H9 (cell line): ENCODE measurements around the gene FRAS1. TPM values are rescaled to one million over a fixed set of nuclear protein-coding genes. Genes with fewer than 3 reads are reported as not detected.

Source experiments
- DNase-seq: peaks from one replicate; pipeline ENCODE4 v3.0.0-alpha.2; 2017
- H2AFZ ChIP-seq: one replicate; pipeline ENCODE4 v1.6.1; 2013; ENCODE audit warnings: mild to moderate bottlenecking, low read length, control low read depth, moderate library complexity
- H2AK5ac ChIP-seq: 2 replicates; pipeline ENCODE4 v1.6.1; 2013; ENCODE audit warnings: low read length, control low read depth, mixed read lengths; ENCODE audit not compliant: insufficient read length
- H2BK120ac ChIP-seq: one replicate; pipeline ENCODE4 v1.6.1; 2013; ENCODE audit warnings: low read depth, mild to moderate bottlenecking, low read length, control low read depth, inconsistent platforms; ENCODE audit not compliant: poor library complexity, severe bottlenecking
- H2BK12ac ChIP-seq: 2 replicates; pipeline ENCODE4 v1.6.1; 2013; ENCODE audit warnings: low read length, control low read depth, mixed read lengths, low read depth; ENCODE audit not compliant: insufficient read length
- H2BK15ac ChIP-seq: 2 replicates; pipeline ENCODE4 v1.6.1; 2013; ENCODE audit warnings: low read depth, low read length, control low read depth
- H2BK20ac ChIP-seq: one replicate; pipeline ENCODE4 v1.6.1; 2013; ENCODE audit warnings: low read depth, mild to moderate bottlenecking, low read length, control low read depth, inconsistent platforms; ENCODE audit not compliant: poor library complexity, severe bottlenecking
- H2BK5ac ChIP-seq: 2 replicates; pipeline ENCODE4 v1.6.1; 2013; ENCODE audit warnings: low read length, control low read depth, mixed read lengths; ENCODE audit not compliant: insufficient read length
- H3K14ac ChIP-seq: 2 replicates; pipeline ENCODE4 v1.6.1; 2013; ENCODE audit warnings: low read length, control low read depth; ENCODE audit not compliant: insufficient read depth
- H3K18ac ChIP-seq: 2 replicates; pipeline ENCODE4 v1.6.1; 2013; ENCODE audit warnings: low read depth, mild to moderate bottlenecking, mixed read lengths, low read length, control low read depth; ENCODE audit not compliant: insufficient read length
- H3K23ac ChIP-seq: 2 replicates; pipeline ENCODE4 v1.6.1; 2013; ENCODE audit warnings: low read length, control low read depth, mixed read lengths, low read depth; ENCODE audit not compliant: insufficient read length
- H3K23me2 ChIP-seq: 2 replicates; pipeline ENCODE4 v1.6.1; 2013; ENCODE audit warnings: low read depth, mild to moderate bottlenecking, mixed read lengths, low read length, control low read depth; ENCODE audit not compliant: insufficient read length, poor library complexity, severe bottlenecking
- H3K27ac ChIP-seq: 2 replicates; pipeline ENCODE4 v1.5.1; 2013; ENCODE audit warnings: low read length, control low read depth, mixed read lengths, low read depth; ENCODE audit not compliant: insufficient read length
- H3K27me3 ChIP-seq: 2 replicates; pipeline ENCODE4 v1.6.1; 2013; ENCODE audit warnings: low read length, control low read depth, inconsistent platforms; ENCODE audit not compliant: insufficient read depth
- H3K4ac ChIP-seq: 2 replicates; pipeline ENCODE4 v1.6.1; 2013; ENCODE audit warnings: low read depth, mild to moderate bottlenecking, control low read depth, inconsistent platforms, low read length, moderate library complexity
- H3K4me1 ChIP-seq: 2 replicates; pipeline ENCODE4 v1.6.1; 2013; ENCODE audit warnings: low read length, control low read depth, inconsistent platforms; ENCODE audit not compliant: insufficient read depth
- H3K4me2 ChIP-seq: 2 replicates; pipeline ENCODE4 v1.6.1; 2013; ENCODE audit warnings: low read length, control low read depth, mixed read lengths; ENCODE audit not compliant: insufficient read length, insufficient read depth
- H3K56ac ChIP-seq: 2 replicates; pipeline ENCODE4 v1.6.1; 2013; ENCODE audit warnings: low read depth, mild to moderate bottlenecking, mixed read lengths, low read length, control low read depth; ENCODE audit not compliant: insufficient read length
- H3K79me1 ChIP-seq: 2 replicates; pipeline ENCODE4 v1.6.1; 2013; ENCODE audit warnings: low read depth, mild to moderate bottlenecking, moderate library complexity, low read length, control low read depth, inconsistent platforms; ENCODE audit not compliant: insufficient read depth, poor library complexity, severe bottlenecking
- H3K79me2 ChIP-seq: 2 replicates; pipeline ENCODE4 v1.6.1; 2013; ENCODE audit warnings: low read length, control low read depth, inconsistent platforms; ENCODE audit not compliant: insufficient read depth
- H3K9ac ChIP-seq: 2 replicates; pipeline ENCODE4 v1.6.1; 2013; ENCODE audit warnings: low read length, control low read depth, mixed read lengths; ENCODE audit not compliant: insufficient read length; ENCODE audit errors: extremely low read depth
- H3K9me3 ChIP-seq: one replicate; pipeline ENCODE4 v1.6.1; 2013; ENCODE audit warnings: low read depth, low read length, inconsistent platforms; ENCODE audit not compliant: control insufficient read depth
- H3T11ph ChIP-seq: one replicate; pipeline ENCODE4 v1.6.1; 2013; ENCODE audit warnings: mild to moderate bottlenecking, low read length, control low read depth, inconsistent platforms
- H4K20me1 ChIP-seq: one replicate; pipeline ENCODE4 v1.6.1; 2013; ENCODE audit not compliant: control insufficient read depth, insufficient read length, insufficient read depth
- H4K5ac ChIP-seq: 2 replicates; pipeline ENCODE4 v1.6.1; 2013; ENCODE audit warnings: low read depth, mild to moderate bottlenecking, mixed read lengths, low read length, control low read depth; ENCODE audit not compliant: insufficient read length
- H4K8ac ChIP-seq: replicated peaks from 2 replicates; pipeline ENCODE4 v1.6.1; 2013; ENCODE audit warnings: low read length, control low read depth, mixed read lengths, low read depth; ENCODE audit not compliant: insufficient read length
- H4K91ac ChIP-seq: 2 replicates; pipeline ENCODE4 v1.6.1; 2013; ENCODE audit warnings: low read depth, mild to moderate bottlenecking, moderate library complexity, mixed read lengths, low read length, control low read depth; ENCODE audit not compliant: insufficient read length
- H3K27ac Mint-ChIP-seq, 3 experiments: 2 replicates in 2 of 3; 3 replicates in 1 of 3; pipeline ENCODE4 v1.8.0; 2020 to 2021; ENCODE audit warnings: mixed read lengths in 3 of 3, mild to moderate bottlenecking in 1 of 3, moderate library complexity in 1 of 3
- H3K27me3 Mint-ChIP-seq: 2 replicates; pipeline ENCODE4 v1.8.0; 2021; ENCODE audit warnings: low read depth, mild to moderate bottlenecking, moderate library complexity, mixed read lengths
- H3K36me3 Mint-ChIP-seq, 3 experiments: 2 replicates in 2 of 3; 3 replicates in 1 of 3; pipeline ENCODE4 v1.8.0; 2020 to 2021; ENCODE audit warnings: low read depth in 3 of 3, mixed read lengths in 3 of 3; ENCODE audit not compliant: insufficient read depth in 1 of 3
- H3K4me1 Mint-ChIP-seq, 2 experiments: 2 replicates each; pipeline ENCODE4 v1.8.0; 2020; ENCODE audit warnings: mixed read lengths in 2 of 2
- H3K4me3 Mint-ChIP-seq, 2 experiments: 2 replicates in 1 of 2; 3 replicates in 1 of 2; pipeline ENCODE4 v1.8.0; 2020 to 2021; ENCODE audit warnings: mild to moderate bottlenecking in 2 of 2, mixed read lengths in 2 of 2, moderate library complexity in 1 of 2
- H3K9me3 Mint-ChIP-seq, 2 experiments: 2 replicates in 1 of 2; 3 replicates in 1 of 2; pipeline ENCODE4 v1.8.0; 2020; ENCODE audit warnings: mild to moderate bottlenecking in 2 of 2, mixed read lengths in 2 of 2, moderate library complexity in 1 of 2
- total RNA-seq: library from RNA; stranded (reverse); gene quantifications from 2 replicates; pipeline ENCODE4 v1.2.1, GENCODE V29; 2021
- TF ChIP-seq, protein P1 (sequence below): fragments of 200-600 bp; sonication (generic); conservative IDR thresholded peaks from 3 replicates; pipeline ENCODE4 v1.8.0; 2021; ENCODE audit warnings: antibody characterized with exemption, mild to moderate bottlenecking

FRAS1 gene
- total RNA-seq, 1 experiment from 2014 or later: 58.5 TPM

DNA sequence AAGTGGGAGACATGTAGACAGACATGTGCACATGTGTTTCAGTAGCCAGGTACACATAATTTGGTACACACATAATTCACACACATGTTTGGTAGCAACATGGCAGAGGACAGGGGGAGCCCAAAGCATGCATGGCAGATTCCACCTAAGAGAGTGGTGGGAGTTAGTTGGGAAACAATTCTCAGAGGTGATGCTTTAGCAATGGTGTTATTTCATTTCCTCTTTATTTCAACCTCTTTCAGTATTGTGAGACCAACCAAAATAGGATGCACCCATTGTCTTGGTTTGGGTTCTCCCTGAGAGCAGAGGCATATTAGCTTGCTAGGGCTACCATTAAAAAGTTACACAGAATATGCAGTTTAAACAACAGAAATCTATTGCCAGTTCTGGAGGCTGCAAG is 402.2 kb downstream of the FRAS1 start:
- Histone ChIP-seq H2BK5ac (no peak overlapping the region), H3K56ac (no peak overlapping the region), H3K27ac (no peak overlapping the region), H3K27me3 (no peaks in the 10 kb centered on the region), H3K4me2 (no peak overlapping the region), H2BK20ac (no peak overlapping the region), H3K18ac (no peak overlapping the region), H3K9me3 (no peaks in the 10 kb centered on the region), H3K4me1 (no peaks in the 10 kb centered on the region), H3K4ac (no peak overlapping the region), H3T11ph (no peak overlapping the region), H2AK5ac (no peak overlapping the region), H4K5ac (no peak overlapping the region), H3K14ac (no peak overlapping the region), H2BK120ac (no peak overlapping the region), H2BK12ac (no peak overlapping the region), H4K20me1 (no peaks in the 10 kb centered on the region), H4K91ac (no peak overlapping the region), H3K79me1 (no peaks in the 10 kb centered on the region), H3K79me2 (no peaks in the 10 kb centered on the region), H4K8ac (no peak overlapping the region), H3K9ac (no peak overlapping the region), H3K23me2 (no peaks in the 10 kb centered on the region), H3K23ac (no peak overlapping the region), H2AFZ (no peak overlapping the region), H2BK15ac (no peak overlapping the region)
- Mint-ChIP-seq H3K9me3 (no peaks in the 10 kb centered on the region), H3K4me3 (no peak overlapping the region), H3K36me3 (peaks cover 17 to 61% (median 25%) of the 10 kb centered on the region in 3 experiments), H3K4me1 (peaks cover 5 to 8% of the 10 kb centered on the region in 2 experiments), H3K27me3 (no peaks in the 10 kb centered on the region), H3K27ac (no peak overlapping the region)
- TF ChIP-seq, protein P1, sequence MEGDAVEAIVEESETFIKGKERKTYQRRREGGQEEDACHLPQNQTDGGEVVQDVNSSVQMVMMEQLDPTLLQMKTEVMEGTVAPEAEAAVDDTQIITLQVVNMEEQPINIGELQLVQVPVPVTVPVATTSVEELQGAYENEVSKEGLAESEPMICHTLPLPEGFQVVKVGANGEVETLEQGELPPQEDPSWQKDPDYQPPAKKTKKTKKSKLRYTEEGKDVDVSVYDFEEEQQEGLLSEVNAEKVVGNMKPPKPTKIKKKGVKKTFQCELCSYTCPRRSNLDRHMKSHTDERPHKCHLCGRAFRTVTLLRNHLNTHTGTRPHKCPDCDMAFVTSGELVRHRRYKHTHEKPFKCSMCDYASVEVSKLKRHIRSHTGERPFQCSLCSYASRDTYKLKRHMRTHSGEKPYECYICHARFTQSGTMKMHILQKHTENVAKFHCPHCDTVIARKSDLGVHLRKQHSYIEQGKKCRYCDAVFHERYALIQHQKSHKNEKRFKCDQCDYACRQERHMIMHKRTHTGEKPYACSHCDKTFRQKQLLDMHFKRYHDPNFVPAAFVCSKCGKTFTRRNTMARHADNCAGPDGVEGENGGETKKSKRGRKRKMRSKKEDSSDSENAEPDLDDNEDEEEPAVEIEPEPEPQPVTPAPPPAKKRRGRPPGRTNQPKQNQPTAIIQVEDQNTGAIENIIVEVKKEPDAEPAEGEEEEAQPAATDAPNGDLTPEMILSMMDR: no peak
- DNase-seq: no peak
